HG02973 (cell line): Measurements from ENCODE around the gene HUNK.

ENCODE experiments used
- ATAC-seq: cut with Tn5 transposase; IDR thresholded peaks from one replicate; pipeline ENCODE4 v1.9.1; 2021; ENCODE audit warnings: moderate library complexity; ENCODE audit not compliant: unreplicated experiment

The HUNK gene

DNA sequence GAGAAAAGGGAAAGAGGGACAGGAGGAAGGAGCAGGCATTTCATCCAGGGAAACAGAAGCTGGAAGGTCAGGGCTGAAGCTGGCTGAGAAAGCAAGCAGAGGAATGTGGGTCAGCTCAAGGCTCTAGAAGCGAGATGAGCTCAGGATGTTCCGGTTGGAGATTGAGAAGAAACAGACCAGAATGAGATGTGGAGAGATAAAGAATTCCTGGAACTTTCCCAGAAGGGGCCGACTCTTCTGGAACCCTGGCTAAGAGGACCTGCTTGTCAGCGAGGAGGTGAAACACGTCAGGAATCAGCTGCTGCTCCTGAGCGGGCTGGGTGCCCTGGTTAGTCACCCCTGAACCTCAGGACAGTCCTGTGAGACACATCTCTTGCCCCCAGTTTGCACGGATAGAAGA, 75.9 kb downstream of the HUNK start:
- no peak for ATAC-seq

DNA sequence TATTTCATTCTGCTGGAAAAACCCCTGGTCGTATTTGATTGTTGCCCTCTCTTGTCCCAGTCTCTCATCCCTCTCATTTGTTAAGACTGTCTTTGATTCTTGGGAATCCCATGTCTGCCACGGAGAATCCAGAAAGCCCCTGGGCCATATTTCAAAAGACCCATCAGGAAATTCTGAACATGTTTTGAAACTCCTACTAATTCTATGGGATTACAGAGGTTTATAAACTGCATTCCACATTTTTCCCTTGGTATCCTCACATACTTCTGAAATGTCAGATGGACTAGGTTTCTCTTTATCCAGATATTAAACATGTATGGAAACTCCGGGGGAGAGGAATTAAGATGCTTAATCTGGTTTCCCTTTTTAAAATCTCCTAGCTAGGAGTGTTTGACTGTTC, 80.0 kb downstream of the HUNK start:
- no peak for ATAC-seq

DNA sequence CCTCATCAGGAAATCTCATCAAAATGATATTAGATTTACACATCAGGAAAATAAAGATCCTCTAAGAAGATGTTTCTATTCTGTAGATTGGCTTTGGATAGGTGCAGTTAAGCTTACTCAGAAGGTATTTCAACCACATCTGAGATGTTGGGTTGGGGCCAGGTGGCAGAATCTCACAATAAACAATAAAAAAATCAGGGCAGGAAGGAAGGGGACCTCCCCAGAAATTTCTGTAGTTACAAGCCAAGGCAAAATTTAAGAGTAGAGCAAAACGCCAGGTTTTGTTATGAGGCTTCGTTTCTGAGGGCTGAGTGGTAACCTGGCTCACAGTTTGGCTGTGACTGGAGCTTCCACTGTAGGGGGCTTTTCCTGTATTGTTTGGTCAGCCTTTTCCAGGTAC, 84.8 kb downstream of the HUNK start:
- no peak for ATAC-seq

DNA sequence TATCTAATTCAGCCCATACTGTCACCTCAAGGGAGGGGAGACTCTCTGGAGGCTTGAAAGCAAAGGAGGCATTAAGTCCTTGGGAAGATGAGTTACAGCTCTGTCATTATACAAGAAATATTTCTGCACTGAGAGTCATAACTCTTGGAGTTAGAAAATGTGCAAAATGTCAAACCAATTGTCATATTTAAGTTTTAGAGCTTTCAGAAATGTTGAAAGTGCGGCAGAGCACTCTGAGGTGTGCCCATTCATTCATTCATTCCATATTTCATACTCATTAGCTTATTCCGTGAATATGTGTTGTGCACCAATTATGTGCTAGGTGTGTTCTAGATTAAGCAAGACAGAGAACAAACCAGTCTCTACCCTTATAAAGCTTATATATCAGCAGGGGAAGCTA, 87.1 kb downstream of the HUNK start:
- no peak for ATAC-seq

DNA sequence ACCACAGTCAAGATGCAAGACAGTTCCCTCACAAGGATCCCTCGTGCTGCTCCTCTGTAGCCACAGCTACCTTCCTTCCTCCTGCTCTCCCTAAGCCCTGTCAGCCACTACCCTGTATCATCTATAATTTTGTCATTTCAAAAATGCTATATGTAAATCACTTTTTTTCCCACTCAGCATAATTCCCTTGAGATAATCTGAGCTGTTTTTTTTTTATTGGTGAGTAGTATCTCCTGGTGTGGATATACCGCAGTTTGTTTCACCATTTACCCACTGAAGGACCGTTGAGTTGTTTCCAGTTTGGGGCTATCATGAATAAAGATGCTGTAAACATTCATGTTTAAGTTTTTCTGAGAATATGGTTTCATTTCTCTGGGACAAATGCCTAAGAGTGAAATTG, 88.2 kb downstream of the HUNK start:
- no peak for ATAC-seq

DNA sequence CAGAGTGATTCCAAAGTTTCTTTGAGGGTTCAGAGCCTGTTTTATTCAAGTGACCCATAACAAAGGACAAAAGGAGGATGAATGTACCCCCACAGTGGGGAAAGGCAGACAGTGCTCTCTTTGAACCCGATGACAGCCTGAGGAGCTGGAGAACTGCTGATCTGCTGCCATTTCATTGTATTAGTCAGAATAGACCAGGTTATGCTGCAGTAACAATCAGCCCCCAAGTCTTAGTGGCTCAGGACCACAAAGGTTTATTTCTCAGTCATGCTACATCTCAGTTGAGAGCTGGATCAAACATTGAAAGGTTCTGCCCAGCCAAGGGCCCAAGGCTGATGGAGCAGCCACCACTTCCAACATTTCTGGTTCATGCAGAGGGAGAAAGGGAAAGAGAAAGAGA, 88.9 kb downstream of the HUNK start:
- no peak for ATAC-seq

DNA sequence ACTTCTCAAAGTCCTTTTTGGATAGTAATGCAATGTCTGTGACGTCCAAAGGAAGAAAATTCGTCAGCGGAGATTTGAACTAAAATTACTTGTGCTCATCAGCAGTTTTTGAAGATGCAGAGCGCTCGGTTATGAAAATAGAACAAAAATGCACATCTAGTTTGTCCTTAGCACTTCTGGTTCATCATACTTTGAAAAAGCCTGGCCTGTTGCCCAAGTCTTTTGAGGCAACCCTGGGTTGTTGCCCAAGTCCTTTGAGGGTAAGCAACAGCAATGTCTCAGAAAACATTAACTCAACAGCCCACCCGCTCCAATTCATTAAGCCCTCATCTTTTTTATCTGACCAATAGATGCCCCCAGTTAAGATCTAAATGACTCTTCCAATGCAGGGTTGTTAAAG, 91.9 kb downstream of the HUNK start:
- no peak for ATAC-seq

DNA sequence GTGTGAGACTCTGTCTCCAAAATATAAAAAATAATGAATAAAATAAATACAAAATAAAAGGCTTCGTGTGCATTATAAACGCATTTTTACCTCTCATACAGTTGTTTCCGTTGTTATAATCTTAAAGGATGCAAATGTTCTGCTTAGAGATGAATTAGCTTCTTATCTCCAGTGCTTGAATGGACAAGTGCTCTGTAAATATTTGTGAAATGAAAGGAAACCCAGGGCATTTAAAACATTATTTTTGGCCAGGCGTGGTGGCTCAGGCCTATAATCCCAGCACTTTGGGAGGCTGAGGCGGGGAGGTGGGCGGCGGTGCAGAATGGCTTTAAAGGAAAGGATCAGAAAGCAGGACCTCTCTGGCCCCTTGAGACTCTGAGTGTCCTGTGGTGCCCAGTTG, 94.5 kb downstream of the HUNK start:
- no peak for ATAC-seq

DNA sequence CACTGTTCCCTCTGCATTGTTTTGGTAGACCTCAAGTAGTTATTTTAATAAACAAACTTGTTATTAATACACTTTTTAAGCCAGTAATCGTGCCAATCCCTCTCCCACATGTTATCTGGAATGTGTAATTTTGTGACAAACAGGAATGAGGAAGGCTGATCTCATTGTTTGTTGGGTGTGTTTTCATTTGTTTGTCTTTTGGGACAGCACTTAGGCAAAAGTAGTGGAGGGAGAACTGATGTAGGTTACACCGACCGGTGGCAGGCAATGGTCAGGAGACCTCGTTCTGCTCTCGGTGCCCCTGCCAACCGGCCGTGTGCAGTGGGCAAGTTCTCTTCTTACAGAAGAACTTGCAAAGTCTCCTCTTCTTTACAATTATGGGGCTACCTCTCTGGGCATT, 99.8 kb downstream of the HUNK start:
- ATAC-seq: no peak

DNA sequence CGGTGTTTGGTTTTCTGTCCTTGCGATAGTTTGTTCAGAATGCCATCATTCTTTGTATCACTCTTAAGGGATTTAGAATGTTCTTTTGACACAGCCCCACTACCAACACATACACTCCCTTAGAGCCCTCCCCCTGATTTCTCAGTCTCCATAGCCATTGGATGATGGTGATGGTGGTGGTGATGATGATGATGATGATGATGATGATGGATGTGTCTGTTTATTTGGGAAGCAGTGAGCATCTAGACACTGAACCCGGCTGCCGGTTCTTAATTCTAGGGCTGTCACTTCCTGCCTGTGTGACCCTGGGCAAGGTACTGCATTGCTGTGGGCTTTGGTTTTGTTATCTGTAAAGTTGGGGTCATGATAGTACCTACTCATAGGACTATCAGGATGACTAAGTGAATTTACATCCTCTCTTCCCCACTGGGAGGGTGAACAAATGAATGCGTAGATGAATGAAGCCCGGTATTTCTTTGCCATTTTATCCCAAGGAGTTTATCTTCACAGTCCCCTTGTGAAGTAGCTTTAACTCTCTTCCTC, 100.7 kb downstream of the HUNK start:
- ATAC-seq: no peak

DNA sequence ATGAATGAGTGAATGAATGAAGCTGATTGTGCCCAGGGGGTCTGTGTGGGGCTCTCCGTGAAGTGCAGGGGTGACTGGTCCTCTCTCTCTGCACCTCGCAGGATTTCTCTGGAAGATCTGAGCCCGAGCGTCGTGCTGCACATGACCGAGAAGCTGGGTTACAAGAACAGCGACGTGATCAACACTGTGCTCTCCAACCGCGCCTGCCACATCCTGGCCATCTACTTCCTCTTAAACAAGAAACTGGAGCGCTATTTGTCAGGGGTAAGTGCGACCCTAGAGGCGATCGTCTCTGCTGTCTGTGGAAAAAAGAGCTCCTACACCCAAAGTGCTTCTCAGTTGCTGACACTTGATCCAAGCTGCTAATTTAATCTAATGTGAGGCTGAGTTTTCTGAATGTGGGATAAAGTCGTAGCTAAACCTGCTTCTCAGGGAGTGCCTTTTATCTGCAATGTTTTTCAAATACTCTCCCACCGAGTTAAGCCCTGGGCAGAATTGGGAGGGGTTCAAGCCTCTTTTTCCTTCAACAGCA, 101.7 kb downstream of the HUNK start:
- ATAC-seq: no peak

DNA sequence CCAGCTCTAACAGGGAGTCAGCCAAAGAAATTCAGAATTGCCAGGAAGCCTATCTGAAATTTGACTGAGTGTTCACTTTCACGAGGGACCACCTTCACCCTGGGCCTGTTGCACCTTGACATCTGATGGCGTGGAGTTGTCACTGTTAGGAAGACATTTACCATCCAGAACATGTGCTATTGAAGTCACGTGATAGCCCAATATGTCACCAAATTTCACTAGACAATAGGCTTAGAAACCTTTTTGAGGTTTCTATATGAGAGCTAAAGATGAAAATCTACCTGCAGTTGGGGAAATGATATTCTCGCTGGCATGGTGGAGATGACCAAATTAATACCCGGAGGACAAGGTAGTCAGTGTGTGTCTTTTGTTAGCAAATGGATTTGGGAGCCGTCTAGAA, 102.7 kb downstream of the HUNK start:
- no peak for ATAC-seq

DNA sequence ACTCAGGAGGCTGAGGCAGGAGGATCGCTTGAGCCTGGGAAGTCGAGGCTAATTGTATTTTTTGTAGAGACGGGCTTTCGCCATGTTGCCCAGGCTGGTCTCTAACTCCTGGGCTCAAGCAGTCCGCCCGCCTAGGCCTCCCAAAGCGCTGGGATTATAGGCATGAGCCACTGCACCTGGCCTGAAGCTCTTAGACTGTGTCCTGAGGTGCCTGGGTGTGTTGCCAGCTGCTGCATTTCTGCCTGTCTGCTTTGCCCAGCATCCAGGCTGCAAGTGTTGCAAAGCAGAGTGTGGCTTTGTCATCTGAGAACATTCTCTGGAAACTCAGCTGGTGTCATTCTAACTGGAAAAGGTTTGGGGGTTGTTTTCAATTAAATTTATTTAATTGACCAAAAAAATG, 105.0 kb downstream of the HUNK start:
- no peak for ATAC-seq

DNA sequence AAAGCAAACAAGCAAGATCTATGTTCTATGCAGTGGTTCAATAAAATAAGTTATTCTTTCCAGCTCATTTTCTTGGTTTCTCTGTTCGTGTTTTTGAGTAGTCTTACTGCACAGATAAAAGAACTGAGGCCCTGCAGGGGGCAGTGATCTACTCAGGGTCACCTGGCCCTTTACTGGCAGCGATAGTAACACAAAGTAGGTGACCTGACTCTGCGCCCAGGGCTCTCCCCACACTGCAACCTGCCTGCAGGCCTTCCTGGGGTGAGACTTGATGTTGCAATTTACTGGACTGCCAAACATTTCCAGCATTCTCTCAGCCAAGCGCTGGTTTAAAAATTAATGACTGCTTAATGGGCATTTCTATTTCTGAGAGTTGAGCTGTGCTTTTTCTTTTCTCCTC, 110.3 kb downstream of the HUNK start:
- ATAC-seq: no peak

DNA sequence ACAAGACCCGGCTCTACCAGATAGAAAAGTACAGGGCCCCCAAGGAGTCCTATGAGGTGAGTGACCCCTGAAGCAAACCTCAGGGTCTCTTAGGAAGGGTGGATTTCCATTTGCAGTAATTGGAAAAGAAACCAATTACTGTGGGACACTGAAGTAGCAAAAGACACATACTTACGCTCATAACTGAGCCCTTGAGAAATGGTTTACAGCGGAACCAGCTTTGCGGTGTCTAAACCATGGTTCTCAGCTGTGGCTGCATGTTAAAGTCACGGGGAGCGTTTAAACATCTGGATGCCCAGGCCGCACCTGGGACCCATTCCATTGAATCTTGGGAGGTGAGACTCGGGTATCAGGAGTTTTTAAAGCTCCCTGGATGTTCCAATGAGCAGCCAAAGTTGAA, 110.7 kb downstream of the HUNK start:
- ATAC-seq: no peak

DNA sequence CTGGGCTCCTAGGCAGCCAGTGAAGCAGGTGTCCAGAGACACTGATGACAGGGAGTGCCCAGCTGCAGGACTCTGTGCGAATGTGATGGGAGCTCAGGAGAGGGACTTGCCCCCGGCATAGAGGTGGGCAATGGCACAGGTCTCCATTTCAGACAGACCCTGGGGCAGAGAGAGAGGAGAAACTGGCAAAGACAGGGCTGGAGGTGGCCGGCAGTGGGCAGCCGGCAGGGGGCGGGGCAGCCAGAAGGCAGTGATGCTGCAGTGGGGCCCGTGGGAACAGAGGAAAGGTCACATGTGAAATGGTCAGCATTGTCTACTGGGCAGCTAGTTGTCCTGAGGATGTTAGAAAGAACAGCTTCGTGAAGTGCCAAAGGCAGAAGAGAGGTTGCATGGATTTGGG, 112.6 kb downstream of the HUNK start:
- no peak for ATAC-seq

DNA sequence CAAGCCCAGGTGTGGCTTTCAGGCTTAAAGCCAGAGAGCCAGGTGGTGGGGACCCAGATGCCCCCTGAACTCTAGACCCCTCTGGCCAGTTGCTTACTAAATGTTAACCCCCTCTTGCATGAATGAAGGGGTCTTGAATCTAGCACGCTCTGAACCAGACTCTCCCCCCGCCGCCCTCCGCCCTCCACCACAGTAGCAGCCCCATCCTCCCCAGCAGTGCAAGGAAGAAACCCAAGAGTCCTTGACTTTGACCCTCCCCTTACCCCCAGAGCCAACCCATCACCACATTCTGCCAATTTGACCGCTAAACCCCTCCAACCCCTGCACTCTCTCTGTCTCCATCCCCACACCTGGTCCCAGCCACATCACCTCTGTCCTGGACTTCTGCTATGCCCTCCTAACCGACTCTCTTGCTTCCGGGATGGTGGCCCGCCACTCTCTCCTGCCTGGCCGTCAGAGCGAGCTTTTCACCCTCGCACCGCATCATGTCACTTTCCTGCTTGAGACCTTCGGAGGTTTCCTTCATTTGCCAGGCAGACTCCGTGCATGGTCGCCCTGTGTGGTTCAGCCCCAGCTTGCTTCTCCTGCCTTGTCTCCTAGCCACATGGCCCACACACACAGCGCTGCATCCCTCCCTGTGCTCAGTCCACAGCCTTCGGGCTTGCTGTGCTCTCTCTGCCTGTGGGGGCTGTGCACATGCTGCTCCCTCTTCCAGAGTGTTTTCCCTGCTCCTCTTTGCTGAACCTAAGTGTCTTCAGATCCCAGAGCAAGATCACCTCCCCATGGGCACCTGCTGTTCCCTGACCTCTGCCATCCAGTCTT, 113.4 kb downstream of the HUNK start:
- no peak for ATAC-seq

DNA sequence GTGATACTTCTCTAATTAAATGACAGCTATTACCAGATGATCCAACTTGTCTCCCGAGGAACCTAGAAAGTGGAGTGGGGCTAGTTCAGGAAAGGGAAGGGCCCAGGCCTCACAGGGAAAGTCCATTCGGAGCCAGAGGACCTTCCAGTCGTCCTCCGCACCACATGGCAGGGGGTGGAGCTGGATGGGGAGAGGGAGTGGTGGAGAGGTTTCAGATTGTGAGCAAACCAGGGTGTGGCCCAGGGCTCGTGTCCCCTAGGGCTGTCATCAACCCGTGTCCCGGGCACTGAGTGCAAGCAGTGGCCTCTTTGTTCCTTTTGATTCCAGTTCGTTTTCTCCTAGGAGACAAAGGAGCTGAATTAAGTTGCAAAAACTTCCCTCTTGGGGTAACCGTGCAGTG, 114.9 kb downstream of the HUNK start:
- no peak for ATAC-seq

DNA sequence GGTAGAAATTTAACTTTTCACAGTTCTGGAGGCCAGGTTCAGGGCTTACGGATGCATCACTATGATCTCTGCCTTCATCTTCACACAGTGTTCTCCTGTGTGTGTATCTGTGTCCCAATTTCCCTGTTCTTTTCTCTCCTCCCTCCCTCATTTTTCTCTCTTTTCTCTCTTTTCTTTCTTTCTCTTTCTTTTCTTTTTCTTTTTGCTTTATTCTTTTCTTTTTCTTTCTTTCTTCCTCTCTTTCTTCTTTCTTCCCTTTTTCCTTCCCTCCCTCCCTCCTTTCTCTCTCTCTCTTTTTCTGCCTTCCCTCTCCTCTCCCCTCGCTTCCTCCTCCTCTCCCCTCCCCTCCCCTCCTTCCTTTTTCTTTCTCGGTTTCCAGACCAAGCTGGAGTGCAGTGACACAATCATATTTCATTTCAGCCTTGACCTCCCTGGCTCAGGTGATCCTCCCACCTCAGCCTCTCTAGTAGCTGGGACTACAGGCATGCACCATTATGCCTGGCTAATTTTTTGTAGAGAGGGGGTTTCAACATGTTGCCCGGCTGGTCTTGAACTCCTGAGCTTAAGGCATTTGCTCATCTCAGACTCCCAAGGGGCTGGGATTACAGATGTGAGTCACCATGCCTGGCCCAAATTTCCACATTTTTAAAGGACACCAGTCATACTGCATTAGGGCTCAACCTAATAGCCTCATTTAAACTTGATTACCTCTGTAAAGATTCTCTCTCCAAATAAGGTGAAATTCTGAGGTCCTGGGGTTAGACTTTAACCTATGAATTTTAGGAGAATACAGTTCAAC, 115.9 kb downstream of the HUNK start:
- ATAC-seq: no peak

DNA sequence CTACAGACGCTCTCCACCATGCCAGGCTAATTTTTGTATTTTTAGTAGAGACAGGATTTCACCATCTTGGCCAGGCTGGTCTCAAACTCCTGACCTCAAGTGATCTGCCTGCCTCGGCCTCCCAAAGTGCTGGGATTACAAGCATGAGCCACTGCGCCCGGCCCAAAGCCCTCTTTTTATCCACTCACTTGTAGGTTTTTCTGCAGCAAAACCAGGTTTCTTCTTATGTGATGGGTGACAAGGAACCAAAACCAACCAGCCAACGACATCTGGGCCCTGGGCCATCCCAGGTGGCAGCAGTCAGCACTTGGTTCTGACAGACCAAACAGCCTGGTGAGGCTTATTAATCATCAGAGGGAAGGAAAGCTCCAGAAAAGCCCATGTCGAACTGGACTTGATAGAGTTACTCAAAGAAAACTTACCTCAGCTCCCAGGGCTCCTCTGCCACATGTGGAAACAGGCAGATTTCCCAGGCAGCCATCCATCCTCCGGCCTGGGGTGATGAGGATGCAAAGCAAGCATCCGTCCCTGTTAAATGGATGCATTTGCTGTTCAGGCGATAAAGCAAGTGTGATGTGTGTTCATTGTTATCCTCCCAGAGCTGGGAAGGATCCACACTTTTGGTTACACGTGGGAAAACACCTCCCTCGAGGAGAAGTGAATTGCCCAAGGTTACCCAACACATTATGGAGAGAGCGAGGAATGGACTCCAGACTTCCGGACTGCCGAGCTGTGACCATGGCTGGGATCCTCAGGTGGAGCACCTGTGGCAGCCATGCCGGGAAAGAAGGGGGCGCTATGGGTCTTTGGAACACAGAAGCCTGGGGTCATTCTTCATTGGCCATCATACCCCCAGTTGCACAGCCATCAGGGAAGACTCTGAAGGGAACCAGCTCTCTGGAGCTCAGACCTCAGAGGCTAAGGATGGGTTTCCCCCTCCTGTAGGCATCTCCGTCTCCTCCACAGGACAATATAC, 118.8 kb downstream of the HUNK start:
- ATAC-seq: no peak

DNA sequence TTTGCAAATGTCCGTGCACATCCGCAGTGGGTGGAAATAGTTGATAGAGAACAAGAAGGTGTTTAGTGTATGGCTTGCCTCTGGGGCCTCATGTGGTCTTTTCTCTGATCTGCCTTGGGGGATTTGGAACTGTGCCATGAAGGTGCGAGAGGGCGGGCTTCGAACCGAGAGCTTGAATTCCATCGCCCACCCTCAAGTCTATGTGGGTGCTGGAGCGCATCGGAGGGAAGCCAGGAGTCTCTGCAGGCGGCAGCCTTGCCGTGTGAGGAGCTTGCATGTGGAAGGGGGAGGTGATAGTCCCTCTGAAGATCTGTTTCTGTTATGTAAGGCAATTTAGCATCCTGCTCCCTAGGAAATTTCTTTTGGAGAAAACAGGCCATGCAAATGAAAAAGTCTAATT, 119.6 kb downstream of the HUNK start:
- ATAC-seq: no peak
